ENCODE results near the gene PQBP1. TPM values are rescaled to one million over a fixed set of nuclear protein-coding genes. Genes with fewer than 3 reads are reported as not detected.
"Not testable (repeated sequence)": the region's sequence is repeated elsewhere in the genome, so short reads cannot be mapped to it uniquely, and the experiment has no call there.

Gene PQBP1, protein sequence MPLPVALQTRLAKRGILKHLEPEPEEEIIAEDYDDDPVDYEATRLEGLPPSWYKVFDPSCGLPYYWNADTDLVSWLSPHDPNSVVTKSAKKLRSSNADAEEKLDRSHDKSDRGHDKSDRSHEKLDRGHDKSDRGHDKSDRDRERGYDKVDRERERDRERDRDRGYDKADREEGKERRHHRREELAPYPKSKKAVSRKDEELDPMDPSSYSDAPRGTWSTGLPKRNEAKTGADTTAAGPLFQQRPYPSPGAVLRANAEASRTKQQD
- 51.2 TPM for total RNA-seq

DNA sequence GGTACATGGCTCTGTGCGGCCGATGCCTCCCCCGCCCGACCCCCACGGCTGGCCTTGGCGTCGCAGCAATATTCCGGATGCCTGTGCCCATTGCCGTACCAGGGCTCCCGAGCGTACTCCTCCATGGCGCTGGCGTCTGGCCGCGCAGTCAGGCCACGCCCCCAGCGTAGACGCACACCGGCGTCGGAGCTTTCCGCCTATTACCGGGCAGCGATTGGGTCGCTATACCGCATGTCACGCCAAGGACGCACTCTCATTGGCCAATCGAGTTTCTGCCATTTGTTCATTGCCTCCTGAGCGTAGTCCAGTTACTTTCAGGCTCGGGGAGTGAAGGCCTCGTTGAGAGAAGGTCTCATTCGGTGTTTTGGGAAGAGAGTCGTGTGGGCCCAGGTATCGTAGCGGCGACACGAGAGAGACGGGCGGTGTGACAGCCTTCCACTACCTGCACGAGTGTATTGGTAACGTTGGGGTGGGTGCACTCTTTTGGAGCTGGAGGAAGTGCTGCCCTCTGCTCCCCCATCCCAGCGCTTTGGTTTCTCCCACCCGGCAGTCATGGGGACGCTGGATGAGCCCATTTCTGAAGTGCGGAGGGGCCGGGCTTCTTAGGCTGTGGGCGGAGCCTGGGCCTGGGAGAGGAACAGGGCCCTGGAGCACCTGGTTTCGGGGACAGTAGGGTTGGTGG is at the start of gene PQBP1, which contains the start of gene TIMM17B:
PQBP1 (plus strand) TSS at position 306 of the 682 bp plus-strand sequence. CDS start 580 bp downstream, outside the sequence.
TIMM17B (minus strand) TSS at position 144 of the 682 bp plus-strand sequence; CDS start at position 125, 19 bp downstream.
- intact Hi-C loops (cut with DNase I), result no loop called here
- ATAC-seq (peak; percentile 98), DNase-seq (ENCODE audit: low spot score) (peak; percentile 91)

DNA sequence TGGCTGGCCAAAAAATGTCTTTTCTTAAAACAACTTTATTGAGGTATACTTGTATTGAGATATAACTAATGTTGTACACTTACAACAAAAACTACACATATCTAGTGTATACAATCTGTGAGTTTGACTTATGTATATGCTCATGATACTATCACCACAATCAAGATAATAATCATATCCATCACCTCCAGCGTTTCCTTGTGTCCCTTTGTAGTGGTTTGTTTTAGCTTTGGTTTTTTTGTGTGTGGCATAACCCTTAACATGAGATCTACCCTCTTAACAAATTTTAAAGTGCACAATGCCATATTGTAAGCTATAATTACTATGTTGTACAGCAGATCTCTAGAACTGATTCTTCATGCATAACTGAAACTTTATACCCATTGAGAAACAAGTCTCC is 48.9 kb upstream of the PQBP1 start:
- intact Hi-C loops (cut with DNase I), result no loop called here
- DNase-seq (ENCODE audit: low spot score) (no peak), ATAC-seq (no peak)

DNA sequence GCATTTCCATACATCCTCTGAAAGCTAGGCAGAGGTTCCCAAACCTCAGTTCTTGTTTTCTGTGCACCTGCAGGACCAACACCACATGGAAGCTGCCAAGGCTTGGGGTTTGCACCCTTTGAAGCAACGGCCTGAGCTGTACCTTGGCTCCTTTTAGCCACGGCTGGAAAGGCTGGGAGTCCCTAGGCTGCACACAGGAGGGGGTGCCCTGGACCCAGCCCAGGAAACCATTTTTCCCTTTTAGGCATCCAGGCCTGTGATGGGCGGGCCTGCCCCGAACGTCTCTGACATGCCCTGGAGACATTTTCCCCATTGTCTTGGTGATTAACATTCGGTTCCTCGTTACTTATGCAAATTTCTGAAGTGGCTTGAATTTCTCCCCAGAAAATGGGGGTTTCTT is 44.9 kb upstream of the PQBP1 start:
- no peak for DNase-seq (ENCODE audit: low spot score)
- intact Hi-C loops (cut with DNase I), result no loop called here
- ATAC-seq, result no peak

DNA sequence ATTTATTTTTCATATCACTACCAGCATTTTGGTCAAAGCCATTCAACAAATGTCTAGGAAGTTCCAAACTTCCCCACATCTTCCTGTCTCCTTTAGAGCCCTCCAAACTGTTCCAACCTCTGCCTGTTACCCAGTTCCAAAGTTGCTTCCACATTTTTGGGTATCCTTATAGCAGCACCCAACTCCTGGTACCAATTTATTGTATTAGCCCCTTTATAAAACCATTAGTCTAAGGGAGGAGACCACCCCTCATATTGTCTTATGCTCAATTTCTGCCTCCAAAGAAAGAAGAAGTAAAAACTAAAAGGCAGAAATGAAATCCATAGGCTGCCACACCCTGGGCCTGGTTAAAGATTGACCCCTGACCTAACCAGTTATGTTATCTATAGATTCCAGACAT is 44.2 kb upstream of the PQBP1 start:
- intact Hi-C loops (cut with DNase I); ATAC-seq; DNase-seq (ENCODE audit: low spot score): not testable (repeated sequence)

DNA sequence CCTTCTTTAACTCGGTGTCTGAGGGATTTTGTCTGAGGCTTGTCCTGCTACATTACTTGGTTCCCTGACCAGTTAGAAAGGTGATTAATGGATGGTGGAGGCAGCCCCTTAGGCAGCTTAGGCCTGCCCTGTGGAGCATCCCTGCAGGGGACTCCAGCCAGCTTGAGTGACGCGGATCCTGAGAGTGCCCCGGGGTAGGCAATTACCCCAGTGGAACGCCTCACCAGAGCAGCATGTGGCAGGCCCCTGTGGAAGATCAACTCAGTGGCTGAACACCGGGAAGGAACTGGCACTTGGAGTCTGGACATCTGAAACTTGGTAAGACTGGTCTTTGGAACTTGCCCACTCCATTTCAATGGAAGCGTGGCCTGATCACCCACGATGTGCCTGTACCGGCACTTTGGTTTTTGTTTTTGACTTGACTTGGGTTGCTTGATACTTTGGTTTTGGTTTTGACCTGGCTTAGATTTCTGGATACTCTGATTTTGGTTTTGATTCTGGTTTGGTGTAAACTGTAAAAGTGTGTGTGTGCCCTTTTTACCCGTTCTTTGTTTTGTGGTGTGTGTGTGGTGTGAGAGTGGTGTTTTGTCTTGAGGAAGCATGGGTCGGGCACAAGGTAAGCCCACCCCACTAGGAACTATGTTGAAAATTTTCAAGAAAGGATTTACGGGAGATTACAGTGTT is 43.5 kb upstream of the PQBP1 start:
- intact Hi-C loops (cut with DNase I); DNase-seq (ENCODE audit: low spot score); ATAC-seq: not testable (repeated sequence)

DNA sequence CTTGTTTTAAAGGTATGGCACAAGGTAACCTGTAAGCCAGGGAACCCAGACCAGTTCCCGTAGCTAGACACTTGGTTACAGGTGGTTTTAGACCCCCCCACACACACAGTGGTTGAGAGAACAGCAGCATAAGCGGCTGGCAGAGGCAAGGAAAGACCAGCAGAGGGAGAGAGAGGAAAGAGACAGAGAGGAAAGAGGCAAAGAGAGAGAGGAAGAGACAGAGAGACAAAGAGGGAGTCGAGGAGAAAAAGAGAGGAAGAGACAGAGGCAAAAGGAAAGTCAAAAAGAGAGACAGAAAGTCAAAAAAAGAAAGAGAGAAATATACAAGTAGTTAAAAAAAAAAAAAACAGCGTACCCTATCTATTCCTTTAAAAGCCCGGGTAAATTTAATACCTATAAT is 42.8 kb upstream of the PQBP1 start:
- ATAC-seq (no peak), DNase-seq (ENCODE audit: low spot score) (no peak)
- intact Hi-C loops (cut with DNase I), result no loop called here

DNA sequence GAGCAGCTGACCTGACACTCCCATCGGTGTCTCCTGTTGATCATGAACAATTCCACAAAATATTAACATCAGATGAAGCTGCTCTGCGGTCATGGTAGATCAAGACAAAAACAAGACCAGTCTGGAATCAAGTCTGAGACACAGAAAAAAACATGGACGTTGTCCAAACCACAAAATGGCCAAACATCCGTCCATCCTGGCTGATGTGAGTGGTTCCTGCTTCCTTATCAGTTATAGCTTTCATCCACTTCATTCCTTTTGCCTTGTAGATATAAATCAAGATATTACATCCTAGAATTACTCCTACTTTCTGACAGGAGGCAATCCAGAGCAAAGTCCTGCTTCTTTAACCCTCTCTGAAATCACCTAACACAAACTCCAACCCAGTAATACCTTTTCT is 33.5 kb upstream of the PQBP1 start:
- ATAC-seq (peak; percentile 59), DNase-seq (ENCODE audit: low spot score) (no peak)
- intact Hi-C loops (cut with DNase I), result no loop called here

DNA sequence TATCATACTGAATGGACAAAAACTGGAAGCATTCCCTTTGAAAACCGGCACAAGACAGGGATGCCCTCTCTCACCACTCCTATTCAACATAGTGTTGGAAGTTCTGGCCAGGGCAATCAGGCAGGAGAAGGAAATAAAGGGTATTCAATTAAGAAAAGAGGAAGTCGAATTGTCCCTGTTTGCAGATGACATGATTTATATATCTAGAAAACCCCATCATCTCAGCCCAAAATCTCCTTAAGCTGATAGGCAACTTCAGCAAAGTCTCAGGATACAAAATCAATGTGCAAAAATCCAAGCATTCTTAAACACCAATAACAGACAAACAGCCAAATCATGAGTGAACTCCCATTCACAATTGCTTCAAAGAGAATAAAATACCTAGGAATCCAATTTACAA is 25.7 kb upstream of the PQBP1 start:
- DNase-seq (ENCODE audit: low spot score); intact Hi-C loops (cut with DNase I); ATAC-seq: not testable (repeated sequence)

DNA sequence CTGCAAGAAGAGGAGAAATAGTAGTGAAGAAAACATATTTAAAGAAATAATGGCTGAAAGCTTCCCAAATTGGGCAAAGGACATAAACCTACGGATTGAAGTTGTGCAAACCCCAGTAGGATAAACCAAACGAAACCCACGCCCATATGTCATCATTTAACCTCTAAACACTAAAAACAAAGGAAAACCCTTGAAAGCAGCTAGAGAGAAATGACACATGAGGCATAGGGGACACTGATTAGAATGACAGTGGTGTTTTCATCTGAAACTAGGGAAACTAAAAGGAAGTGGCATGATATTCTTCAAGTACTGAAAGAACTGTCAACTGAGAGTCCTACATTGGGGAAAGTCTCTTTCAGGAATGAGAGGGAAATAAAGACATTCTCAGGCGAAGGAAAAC is 20.8 kb upstream of the PQBP1 start:
- intact Hi-C loops (cut with DNase I); ATAC-seq; DNase-seq (ENCODE audit: low spot score): not testable (repeated sequence)

DNA sequence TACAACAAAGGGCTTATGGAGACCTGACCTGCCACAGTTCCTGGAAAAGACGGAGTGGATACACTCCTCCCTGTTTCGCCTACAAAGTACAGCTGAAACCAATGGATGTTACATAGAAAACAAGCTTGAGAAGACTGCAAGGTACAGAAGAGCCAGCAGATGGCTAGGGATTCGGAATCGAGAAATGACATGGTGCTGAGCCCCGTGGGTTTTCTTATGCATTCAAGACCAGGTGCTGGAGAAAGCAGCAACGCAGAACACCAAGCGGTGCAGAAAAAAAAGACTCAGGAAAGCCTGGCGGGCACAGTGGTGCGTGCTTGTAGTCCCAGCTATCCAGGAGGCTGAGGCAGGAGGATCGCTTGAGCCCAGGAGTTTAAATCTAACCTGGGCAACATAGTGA is 14.0 kb upstream of the PQBP1 start:
- ATAC-seq, result no peak
- intact Hi-C loops (cut with DNase I), result no loop called here
- DNase-seq (ENCODE audit: low spot score), result no peak

DNA sequence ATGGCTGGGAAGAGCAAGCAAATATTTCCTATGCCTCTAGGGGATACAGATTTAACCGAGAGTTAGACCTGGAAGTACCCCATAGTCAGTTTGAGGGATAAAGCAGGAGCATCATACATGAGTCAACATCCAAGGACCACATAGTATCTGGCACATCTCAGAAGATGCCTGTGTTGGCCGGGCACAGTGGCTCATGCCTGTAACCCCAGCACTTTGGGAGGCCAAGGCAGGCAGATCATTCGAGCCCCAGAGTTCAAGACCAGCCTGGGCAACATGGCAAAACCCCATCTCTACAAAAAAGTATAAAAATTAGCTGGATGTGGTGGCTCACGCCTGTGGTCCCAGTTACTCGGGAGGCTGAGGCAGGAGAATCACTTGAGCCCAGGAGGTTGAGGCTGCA is 11.1 kb upstream of the PQBP1 start:
- ATAC-seq; DNase-seq (ENCODE audit: low spot score); intact Hi-C loops (cut with DNase I): not testable (repeated sequence)

DNA sequence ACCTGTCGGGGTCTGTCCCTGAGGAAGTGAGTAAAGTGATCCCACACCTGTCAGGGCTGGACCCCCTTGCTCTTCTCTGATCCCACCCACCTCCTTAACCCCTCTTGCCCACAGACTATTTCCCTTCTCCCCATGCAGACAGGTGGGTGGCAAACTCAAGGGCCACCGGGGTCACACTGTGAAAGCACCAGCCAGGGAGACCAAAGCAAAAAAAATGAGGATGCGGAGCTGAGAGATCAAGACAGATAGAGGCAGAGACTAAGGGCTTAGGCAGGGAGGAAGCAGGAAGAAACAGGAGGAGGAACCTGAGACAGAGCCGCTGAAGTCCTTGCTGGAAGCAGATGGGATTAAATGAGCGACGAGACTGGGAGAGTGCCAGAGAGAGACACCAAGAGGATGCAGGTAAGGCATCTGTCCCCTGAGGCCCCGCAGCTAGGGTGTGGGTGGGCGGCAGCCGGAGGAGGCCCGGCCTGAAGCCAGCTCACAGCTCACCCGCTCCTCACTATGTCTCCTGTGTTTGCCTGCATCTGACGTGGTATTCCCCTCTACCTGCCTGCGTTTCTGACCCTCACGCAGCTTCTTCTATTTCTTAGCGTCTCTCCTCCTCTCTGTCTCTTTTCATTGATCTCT is 7.3 kb upstream of the PQBP1 start:
- ATAC-seq, result no peak
- DNase-seq (ENCODE audit: low spot score), result no peak
- intact Hi-C loops (cut with DNase I), result no loop called here

DNA sequence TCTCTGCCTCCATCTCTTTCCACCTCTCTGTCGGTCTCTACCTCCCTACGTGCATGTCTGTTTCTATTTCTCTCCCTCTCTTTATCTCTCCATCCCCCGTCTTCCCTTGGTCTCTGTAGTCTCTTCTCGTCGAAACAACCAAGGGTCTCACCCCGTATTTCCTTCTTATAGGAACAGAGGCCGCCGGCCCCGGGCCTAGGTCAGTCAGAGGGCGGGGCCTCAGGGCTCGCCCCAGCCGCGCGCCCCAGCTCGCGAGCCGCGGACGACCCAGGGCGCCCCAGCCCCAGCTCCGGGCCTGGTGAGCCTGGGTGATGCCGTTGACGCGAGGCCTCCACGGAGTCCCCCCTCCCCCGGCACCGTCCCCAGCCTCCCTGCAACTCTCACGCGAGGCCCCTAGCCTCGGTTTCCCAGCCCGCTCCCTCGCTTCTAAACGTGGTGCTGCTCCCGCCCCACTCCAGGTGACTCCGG is 6.8 kb upstream of the PQBP1 start:
- intact Hi-C loops (cut with DNase I), result no loop called here
- DNase-seq (ENCODE audit: low spot score) (no peak), ATAC-seq (peak; percentile 34)

DNA sequence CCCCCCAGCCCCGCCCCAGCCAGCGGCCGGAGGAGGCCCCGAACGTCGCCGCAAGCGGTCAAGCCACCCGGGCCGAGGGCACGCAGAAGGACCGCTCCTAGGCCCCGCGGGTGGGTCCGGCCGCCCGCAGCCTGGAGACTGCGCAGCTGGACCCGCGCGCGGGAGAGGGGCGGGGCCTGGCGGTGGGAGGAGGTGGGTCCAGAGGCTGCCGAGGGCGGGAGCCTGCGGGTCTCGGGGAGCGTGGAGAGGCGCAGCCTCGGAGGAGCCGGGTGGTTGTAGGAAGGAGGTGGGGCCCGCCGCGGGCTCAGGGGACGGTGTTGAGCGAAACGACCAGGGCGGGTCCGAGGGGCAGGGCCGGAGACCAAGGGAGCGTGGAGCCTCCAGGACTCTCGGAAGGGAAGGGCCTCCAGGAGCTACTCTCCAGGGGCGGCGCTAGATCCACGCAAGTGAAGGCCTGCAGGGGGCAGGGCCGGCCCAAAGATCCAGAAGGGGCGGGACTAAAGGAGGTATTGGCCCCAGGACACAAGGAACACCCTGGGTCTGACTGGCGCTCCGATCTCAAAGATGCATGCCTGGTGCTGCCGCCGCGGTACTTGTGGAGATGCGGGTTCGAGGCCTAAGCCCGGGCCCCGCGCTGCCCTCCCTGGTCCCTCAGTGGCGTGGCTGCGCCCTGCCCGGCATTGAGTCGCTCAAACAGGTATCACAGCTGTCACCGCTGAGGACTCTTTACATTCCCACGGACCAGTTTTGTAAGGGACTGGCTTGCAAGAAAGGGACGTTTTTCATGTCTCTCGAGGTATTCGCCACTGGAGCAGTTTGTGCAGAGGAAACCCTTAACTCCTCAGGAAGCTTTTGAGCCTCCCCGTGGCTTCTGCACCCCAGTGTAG is 6.1 kb upstream of the PQBP1 start:
- ATAC-seq, result peak; percentile 96
- peak; percentile 91 for DNase-seq (ENCODE audit: low spot score)
- intact Hi-C loops (cut with DNase I), result no loop called here

DNA sequence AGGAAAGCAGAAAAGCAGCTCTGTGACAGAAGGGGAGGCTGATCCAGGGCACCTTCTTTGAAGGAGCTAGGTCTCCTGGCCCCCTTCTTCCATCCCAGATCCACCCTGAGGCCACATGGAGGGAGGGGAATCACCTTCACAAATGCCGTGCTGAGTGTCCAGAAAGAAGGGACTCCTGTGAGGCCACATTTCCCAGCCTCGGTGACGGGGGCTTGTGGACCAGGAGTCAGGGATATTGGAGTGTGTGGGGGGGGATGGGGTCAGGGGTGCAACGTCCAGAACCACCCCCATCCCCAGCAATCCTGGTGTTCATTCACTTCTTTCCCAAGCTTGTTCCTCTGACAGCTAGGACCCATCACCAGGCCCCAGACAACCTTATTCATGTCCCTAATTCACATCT is 4.8 kb upstream of the PQBP1 start:
- no peak for ATAC-seq
- DNase-seq (ENCODE audit: low spot score), result no peak
- intact Hi-C loops (cut with DNase I), result no loop called here

DNA sequence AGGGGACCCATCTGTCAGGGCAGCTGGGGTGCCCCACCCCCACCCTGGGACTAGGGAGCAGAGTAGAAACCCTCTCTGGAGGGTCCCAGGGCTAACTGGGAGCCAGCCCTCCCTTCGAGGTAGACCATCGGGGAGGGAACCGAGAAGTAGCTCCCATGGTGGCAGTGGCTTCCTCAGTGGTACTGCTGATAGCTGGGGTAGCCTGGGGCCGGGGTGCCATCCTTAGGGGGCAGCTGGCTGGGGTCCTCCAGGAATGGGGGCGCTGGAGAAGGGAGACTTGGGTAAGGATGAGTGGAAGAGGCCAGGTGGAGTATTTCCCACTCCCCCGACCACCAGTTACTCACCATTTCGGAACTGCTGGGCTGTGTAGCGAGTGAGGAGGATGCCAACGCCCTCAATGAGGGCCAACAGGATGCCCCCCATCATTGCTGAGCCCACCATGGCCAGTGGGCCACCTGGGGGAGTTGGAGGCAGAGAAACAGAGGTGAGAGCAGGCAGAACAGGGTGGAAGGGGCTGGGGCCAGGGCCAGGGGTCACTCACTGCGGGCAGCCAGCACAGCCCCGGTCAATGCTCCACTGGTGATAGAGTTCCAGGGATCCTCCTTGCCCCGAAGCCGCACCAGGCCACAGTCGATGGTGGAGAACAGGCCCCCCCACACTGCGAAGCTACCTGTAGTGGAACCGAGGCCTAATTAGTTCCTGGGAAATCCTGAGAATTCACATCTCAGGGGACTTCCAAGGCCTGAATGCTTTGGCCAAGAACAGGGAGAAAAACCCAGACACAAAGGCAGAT is 4.0 kb upstream of the PQBP1 start:
- intact Hi-C loops (cut with DNase I), result no loop called here
- DNase-seq (ENCODE audit: low spot score) (no peak), ATAC-seq (no peak)

DNA sequence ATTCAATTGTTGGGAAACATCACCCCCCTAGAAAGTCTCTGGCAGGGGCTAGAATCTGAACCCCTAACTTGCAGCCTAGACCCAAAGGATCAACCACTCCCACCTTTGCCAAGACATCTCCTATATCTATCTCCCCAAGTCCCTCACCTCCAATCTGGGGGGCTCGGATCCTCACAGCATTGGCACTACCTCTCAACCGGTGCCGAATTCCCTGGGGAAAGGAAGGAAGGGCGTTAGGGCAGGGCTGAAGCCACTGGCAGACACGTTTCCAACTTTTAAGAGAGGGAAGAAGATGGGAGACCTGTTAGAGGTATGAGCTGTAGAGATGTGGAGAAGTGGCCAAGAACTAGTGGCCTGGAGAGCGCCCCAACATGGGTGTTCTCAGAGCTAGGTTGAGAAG is 2.8 kb upstream of the PQBP1 start:
- intact Hi-C loops (cut with DNase I), result no loop called here
- no peak for DNase-seq (ENCODE audit: low spot score)
- no peak for ATAC-seq

DNA sequence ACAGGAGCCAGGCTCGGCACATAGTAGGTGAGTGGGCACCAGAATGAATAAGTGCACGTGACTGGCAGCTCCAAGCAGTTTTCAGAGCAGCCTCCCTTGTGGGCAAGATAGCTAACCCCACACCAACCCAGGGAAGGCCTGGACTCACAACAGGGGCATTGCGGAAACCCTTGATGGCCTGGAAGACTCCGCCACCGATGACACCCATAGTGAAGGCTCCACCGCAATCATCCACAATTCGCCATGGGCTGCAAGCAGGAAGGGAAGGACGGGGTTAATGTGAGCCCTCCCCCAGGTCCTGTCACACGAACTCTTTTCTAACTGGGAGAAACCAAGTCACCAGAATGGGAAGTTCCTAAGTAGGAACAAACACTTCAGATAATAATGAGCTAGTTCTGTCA is 1.1 kb upstream of the PQBP1 start:
- DNase-seq (ENCODE audit: low spot score) (no peak), ATAC-seq (no peak)
- intact Hi-C loops (cut with DNase I), result no loop called here

Measured in sciatic nerve (tissue), 2 donors.